MCF 10A (cell line): ENCODE data around the gene ELFN1. TPM values are rescaled to one million over a fixed set of nuclear protein-coding genes. Genes with fewer than 3 reads are reported as not detected.

Source experiments
- BruUV-seq: library from RNA; stranded (reverse); fragments of 400-500 nt; replicated peaks from 2 replicates; lab custom pipeline; 2021; lab: Mats Ljungman, UMichigan
- CTCF ChIA-PET: fragments of 300-600 bp; sonication (Branson Sonifier 250); formaldehyde crosslinking; extraction: SDS; loops from one replicate; lab custom pipeline; 2021; ENCODE audit warnings: antibody characterized with exemption, inconsistent platforms; lab: Yijun Ruan, JAX
- POLR2A ChIA-PET: fragments of 300-600, 350-650 bp; sonication (Branson Sonifier 250); formaldehyde crosslinking; extraction: SDS; loops from one replicate; lab custom pipeline; 2020; ENCODE audit warnings: antibody characterized with exemption, inconsistent platforms; lab: Yijun Ruan, JAX
- DNase-seq: peaks from one replicate; pipeline ENCODE4 v3.0.0-alpha.2; 2018; ENCODE audit not compliant: unreplicated experiment
- H3K27ac Mint-ChIP-seq: one replicate; pipeline ENCODE4 v1.8.0; 2022; ENCODE audit warnings: mild to moderate bottlenecking, low read depth, mixed read lengths; ENCODE audit not compliant: unreplicated experiment
- H3K27me3 Mint-ChIP-seq: one replicate; pipeline ENCODE4 v1.8.0; 2022; ENCODE audit warnings: mixed read lengths; ENCODE audit not compliant: insufficient read depth, unreplicated experiment
- H3K36me3 Mint-ChIP-seq: one replicate; pipeline ENCODE4 v1.8.0; 2022; ENCODE audit warnings: mild to moderate bottlenecking, moderate library complexity, mixed read lengths; ENCODE audit not compliant: insufficient read depth, unreplicated experiment
- H3K4me1 Mint-ChIP-seq: one replicate; pipeline ENCODE4 v1.8.0; 2022; ENCODE audit warnings: mixed read lengths; ENCODE audit not compliant: insufficient read depth, unreplicated experiment
- H3K4me3 Mint-ChIP-seq: one replicate; pipeline ENCODE4 v1.8.0; 2022; ENCODE audit warnings: mild to moderate bottlenecking, moderate library complexity, mixed read lengths; ENCODE audit not compliant: unreplicated experiment
- H3K9me3 Mint-ChIP-seq: one replicate; pipeline ENCODE4 v1.8.0; 2022; ENCODE audit warnings: mixed read lengths; ENCODE audit not compliant: unreplicated experiment
- CTCF ChIP-seq: fragments of 200-600 bp; IDR thresholded peaks from one replicate; pipeline ENCODE4 v1.8.0; 2022; ENCODE audit warnings: antibody characterized with exemption, mild to moderate bottlenecking; ENCODE audit not compliant: unreplicated experiment
- intact Hi-C: fragments of 100-400 bp; cut with micrococcal nuclease; formaldehyde crosslinking; loops from 2 replicates; pipeline ENCODE4 v1.14.1; 2022
- total RNA-seq: library from RNA; stranded (reverse); gene quantifications from 2 replicates; pipeline ENCODE4 v1.2.3, GENCODE V29; 2022

Gene ELFN1
- total RNA-seq, 1 experiment from 2014 or later = not detected

- CTCF ChIA-PET = interaction anchor here (0.5 kb wide), 1 partner anchor 55 kb away, joined by 3 read pairs; no protein-coding TSS in a partner anchor
- Mint-ChIP-seq H3K27ac (no peak overlapping the region), H3K4me1 (peaks cover 5% of the 10 kb centered on the region), H3K36me3 (no peaks in the 10 kb centered on the region), H3K4me3 (no peak overlapping the region), H3K9me3 (no peaks in the 10 kb centered on the region), H3K27me3 (peaks cover 30% of the 10 kb centered on the region)
- no TSS peak for BruUV-seq
- intact Hi-C loops = no loop called here
- no peak for TF ChIP-seq CTCF
- POLR2A ChIA-PET = no interaction called here
- no peak for DNase-seq
Measured at GRCh38 chr7:1720326-1720725, 50.2 kb downstream of the ELFN1 start.

GRCh38 chr7:1721047-1721690 lies 51.1 kb downstream of the ELFN1 start:
- intact Hi-C loops = no loop called here
- DNase-seq = peak; percentile 3
- TF ChIP-seq CTCF = no peak
- Mint-ChIP-seq H3K27ac (no peak overlapping the region), H3K27me3 (peaks cover 30% of the 10 kb centered on the region), H3K4me1 (peaks cover 5% of the 10 kb centered on the region), H3K4me3 (no peak overlapping the region), H3K9me3 (no peaks in the 10 kb centered on the region), H3K36me3 (no peaks in the 10 kb centered on the region)
- POLR2A ChIA-PET = interaction anchor here (0.6 kb wide), 1 partner anchor 535 kb away, joined by 3 read pairs; no protein-coding TSS in a partner anchor
- CTCF ChIA-PET = interaction anchor here (0.6 kb wide), 1 partner anchor 33 kb away, joined by 3 read pairs; no protein-coding TSS in a partner anchor
- no TSS peak for BruUV-seq

- no peaks in the 10 kb centered on the region for H3K36me3 Mint-ChIP-seq
- no peak overlapping the region for H3K27ac Mint-ChIP-seq
- POLR2A ChIA-PET = no interaction called here
- no peaks in the 10 kb centered on the region for H3K9me3 Mint-ChIP-seq
- intact Hi-C loops = no loop called here
- no peak overlapping the region for H3K4me3 Mint-ChIP-seq
- CTCF ChIA-PET = interaction anchor here (1.0 kb wide), 1 partner anchor 13 kb away, joined by 5 read pairs; no protein-coding TSS in a partner anchor
- BruUV-seq = no TSS peak
- no peak for TF ChIP-seq CTCF
- no peak for DNase-seq
- H3K4me1 Mint-ChIP-seq = no peaks in the 10 kb centered on the region
- H3K27me3 Mint-ChIP-seq = peaks cover 40% of the 10 kb centered on the region
Measured at GRCh38 chr7:1723254-1723653, 53.2 kb downstream of the ELFN1 start.

- Mint-ChIP-seq H3K27me3 (peaks cover 42% of the 10 kb centered on the region), H3K36me3 (no peaks in the 10 kb centered on the region), H3K4me1 (no peaks in the 10 kb centered on the region), H3K27ac (peak overlapping the region; percentile 42), H3K9me3 (no peaks in the 10 kb centered on the region), H3K4me3 (no peak overlapping the region)
- no peak for TF ChIP-seq CTCF
- intact Hi-C loops = no loop called here
- ChIA-PET POLR2A (no interaction called here), CTCF (interaction anchor here (0.5 kb wide), 1 partner anchor 9 kb away, joined by 3 read pairs; no protein-coding TSS in a partner anchor)
- BruUV-seq = no TSS peak
- no peak for DNase-seq
Measured at GRCh38 chr7:1724118-1724910, 54.2 kb downstream of the ELFN1 start.
